Inferior parietal cortex (tissue), 1 donor: ENCODE results near the gene ZNF200.
"Not testable (repeated sequence)": the region's sequence is repeated elsewhere in the genome, so short reads cannot be mapped to it uniquely, and the experiment has no call there.

Source experiments
- DNase-seq: peaks from one replicate; pipeline ENCODE4 v3.0.0-alpha.2; 2016; ENCODE audit errors: extremely low spot score

ZNF200 gene

DNA sequence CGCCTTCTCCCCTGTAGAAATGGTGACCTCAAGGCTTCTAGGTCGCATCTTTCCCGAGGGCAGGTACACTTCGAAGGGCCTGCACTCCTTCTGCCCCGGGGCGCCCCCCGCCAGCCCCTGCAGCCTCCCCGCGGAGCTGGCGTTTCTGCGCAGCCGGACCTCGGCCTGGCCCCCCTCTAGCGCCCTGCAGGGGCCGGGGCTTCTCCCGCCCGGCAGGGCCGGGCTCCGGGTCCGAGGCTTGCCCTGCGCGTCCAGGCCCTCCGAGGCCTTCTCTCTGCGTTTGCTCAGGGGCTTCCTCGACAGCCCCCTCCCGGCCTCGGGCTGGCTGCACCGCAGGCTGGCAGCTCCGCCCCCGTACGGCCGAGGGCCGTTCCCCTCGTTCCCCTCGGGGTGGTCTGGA is 19.4 kb upstream of the ZNF200 start:
- DNase-seq = no peak

DNA sequence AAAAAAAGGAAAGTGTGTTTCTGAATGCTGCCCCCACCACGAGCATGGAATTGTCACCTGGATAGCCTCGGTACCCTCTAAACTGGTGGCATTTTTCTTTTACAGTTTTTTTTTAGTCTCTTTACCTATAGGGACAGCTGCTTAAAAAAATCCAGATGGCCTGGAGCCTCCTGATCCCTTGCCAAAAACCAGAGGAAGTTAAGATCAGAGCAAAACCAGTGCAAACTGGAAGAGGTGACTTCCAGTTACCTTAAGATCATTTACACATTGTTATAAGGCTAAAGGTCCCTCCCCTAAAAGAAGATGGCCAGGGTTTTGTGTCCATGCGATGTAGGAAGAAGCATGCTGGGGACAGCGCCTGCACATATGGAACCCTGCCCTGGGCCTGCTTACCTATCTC is 18.0 kb upstream of the ZNF200 start:
- no peak for DNase-seq

DNA sequence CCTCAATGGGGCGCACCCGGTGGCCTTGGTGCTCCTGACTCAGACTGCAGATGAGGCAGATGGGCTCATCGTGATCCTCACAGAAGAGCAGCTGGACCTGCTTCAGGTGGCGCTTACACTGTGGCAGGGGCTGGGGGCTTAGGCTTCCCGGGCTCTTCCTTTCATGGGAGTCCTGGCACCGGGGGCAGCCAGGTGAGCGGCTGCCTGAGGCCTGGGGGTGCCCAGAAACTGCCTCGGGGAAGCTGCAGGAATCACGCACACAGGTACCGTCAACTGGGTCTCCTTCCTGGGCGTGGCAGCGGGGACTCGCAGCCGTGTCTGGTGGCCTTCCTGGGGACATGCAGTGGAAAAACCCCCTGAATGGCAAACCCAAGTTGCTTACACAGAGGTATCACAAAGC is 14.5 kb upstream of the ZNF200 start:
- DNase-seq = no peak

DNA sequence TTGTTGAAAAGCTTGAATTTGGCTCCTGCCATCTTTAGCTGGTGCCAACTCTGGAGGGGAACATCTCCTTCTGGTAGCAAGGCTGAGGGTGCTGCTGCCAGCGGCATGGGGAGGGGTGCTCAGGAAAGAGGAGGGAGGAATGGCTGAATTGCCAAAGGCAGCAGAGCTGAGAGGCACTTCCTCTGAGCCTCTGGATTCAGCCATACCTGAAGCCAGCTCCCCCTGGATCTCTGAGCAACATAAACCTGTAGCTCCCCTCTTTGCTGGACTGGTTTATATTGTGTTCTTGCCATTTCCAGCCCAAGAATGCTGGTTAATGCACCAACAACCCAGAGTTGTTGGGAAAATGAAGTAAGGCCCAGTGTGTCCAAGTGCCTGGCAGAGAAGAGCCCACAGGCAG is 14.1 kb upstream of the ZNF200 start:
- no peak for DNase-seq

DNA sequence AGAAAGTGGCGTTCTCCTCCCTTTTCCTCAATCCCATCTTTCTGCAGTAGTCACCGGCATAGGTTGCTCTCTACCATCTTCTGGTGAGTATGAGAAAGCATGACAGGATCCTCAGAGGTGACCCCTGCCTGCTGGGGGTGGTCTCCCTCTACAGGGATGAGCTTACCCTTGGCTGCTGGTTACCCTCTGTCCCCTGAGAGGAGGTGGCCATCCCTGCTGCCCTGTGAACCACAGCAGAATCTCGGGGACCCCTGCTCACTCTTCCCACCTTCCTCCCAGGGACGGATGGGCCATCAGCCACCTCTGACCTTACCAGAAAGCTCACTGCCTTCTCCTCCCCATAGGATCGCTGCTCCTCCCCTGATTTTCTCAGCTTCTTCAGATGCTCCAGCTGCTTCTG is 13.6 kb upstream of the ZNF200 start:
- no peak for DNase-seq

DNA sequence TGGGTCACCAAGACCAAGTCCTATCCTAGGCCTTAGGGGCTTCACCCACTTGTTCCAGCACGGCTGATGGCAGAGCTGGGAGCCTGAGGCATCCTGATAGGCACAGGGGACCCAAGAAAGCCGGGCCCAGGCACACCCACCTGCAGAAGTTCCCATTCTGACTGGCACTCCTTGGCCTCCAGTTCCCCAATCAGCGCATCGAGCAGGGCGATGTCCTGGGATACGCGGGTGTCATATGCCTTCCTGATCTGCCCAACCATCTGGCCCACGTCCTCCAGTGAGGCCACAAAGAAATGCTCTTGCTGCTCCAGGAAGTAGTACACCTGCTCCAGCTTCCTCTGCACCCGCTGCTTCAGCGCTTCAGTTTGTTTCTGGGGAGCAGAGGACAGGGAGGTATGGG is 11.9 kb upstream of the ZNF200 start:
- DNase-seq = no peak

DNA sequence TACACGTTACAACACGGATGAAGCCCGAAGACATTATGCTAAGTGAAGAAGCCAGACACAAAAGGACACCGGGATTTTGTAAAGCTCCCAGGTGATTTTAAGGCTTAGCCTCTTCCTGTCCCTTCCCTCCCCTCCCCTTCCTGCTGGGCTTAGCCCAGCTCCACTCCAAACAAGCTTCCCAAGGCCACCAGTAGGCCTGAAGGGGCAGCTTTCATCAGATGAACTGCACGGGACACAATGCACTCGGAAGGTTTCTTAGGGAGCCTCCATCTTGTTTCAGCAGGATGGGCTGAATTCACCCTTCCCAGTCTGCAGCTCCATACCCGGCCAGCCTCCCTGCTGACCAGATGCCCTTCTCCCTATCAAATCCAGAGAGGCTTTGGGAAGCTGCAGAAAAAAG is 11.0 kb upstream of the ZNF200 start:
- no peak for DNase-seq

DNA sequence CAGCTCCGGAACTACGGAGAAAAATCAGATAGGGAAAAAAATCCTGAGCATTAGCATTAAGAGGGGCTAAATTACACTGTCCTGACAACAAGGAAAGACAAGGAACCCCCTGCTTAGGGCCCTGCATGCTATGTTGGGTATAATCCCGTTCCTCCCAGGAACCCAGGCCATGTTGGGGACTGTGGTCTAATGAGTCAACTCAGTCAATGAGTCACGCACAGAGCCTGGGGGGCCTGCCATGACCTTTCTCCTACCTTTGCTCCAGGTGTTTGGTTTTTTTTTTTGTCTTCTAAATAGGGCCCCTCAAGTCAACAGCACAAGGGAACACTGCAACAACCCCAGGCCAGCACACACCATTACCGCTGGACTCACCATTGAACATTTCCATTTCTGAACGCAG is 8.9 kb upstream of the ZNF200 start:
- DNase-seq = no peak

DNA sequence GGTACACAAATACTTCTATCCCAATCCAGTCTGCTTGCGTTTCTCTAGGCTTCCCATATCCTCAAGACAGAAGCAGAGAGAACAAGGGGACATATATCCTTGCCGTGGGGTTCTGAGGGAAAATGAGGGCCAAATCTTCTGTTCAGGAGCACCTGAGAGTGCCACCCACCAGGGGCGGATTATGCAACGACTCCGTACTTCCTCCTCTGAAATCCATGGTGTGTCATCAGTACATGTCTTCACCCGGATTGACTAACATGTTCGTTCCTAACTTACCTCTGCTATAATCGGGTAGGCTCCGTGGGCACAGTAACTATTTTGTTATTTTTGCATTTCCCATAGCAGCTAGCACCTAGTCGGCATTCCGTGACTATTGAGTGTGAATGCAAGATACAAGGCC is 7.8 kb upstream of the ZNF200 start:
- no peak for DNase-seq

DNA sequence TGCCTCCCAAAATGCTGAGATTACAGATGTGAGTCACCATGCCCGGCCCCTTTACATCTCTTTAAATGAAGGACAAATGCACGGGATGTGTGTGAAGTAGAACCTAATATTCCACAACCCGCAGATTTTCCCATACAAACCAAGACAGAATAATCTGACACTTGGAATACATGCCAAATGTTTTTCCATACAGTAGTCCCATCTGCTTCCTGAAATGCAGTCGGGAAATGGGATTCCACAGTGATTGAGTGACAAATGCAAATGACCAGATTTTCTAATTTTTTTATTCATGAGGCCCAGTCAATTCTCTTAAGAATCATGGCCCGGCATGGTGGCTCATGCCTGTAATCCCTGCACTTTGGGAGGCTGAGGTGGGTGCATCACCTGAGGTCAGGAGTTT is 6.8 kb upstream of the ZNF200 start:
- no peak for DNase-seq

DNA sequence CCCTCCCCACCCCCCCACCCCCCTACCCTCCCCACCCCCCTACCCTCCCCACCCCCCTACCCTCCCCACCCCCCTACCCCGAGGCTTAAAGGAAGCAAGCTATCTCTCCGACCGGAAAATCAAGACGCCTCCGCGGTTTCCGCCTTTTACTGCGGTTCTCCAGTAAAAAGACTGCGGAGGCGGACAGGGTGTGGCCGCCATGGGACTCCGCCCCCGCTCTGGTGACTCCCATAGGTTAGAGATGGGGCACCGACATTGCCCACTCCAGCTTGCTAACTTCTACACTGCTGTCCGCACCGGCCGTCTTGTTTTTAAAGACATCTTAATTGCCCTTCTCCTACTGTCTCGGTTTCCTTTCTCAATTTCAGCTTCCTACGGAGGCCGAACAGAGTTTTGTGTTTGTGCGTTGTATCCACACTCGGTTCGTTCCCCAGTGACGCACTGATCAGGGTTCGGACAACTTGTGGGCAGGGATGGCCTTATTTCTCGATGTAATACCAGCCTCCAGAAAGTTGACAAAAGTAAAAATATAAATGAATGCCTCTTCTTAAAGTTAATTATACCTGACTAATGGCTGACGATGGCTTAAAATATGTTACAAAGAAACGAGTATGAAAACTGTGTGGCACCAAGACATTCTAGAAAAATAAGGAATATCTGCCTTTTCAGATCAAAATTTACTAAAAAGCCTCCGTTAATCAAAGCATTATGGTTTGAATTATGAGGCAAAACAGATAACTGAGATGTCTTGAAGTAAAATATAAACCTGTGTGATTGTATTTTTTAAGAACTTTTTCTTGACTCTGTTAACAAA is 1.1 kb upstream of the ZNF200 start:
- DNase-seq = no peak

DNA sequence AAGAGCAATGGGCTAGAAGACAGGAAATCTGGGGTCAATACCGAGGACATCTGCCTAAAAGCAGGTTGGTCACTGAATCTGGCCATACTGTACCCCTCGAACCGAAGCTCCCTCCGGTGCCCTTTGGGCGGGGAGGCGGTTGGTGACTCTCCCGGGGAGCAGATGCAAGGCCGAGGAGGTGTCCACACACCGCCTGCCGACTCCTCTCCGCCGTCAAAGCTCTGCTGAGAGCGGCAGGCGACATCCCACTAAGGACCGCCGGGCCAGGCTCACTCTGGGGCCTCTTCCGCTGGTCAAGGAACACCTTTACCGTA is 458 bp downstream of the ZNF200 start:
- no peak for DNase-seq

DNA sequence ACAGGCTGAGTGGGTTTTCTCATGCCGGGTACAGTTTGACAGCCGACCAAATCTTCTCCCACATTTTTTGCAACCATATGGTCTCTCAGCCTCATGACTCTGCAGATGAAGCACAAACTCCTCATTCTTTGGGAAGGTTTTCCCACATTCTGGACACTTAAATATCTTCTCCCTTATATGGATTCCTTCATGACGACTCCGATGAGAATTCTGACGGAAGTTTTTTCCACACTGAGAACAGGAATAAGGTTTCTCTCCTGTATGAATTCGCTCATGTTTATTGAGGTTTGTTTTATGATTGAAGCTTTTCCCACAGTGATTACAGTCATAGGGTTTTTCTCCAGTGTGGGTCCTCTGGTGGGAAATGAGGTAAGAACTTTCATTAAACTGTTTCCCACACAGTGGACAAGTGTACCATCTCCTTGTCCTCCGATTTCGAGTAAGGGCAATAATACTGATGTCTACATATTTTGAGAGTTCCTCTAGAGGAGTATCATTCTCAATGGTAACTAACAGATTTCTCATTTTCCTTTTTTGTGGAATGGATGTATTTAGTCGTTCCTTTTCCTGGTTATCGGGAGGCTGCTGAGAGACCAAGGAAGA is 10.9 kb downstream of the ZNF200 start:
- no peak for DNase-seq

DNA sequence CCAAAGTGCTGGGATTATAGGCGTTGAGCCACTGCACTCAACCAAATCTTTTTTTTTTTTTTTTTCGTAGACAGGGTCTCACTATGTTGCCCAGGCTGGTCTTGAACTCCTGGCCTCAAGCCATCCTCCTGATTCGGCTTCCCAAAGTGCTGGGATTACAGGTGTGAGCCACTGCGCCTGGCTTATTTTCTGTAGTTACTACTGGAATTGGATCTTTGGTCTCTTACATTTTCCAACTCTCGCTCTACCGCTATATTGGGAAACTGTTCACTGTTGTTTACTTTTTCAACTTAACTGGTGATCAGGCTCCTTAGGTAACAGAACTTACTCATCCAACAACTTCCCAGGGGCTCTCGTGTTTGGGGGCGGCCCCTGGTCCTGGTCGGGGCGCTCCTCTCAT is 14.1 kb downstream of the ZNF200 start:
- DNase-seq = no peak

DNA sequence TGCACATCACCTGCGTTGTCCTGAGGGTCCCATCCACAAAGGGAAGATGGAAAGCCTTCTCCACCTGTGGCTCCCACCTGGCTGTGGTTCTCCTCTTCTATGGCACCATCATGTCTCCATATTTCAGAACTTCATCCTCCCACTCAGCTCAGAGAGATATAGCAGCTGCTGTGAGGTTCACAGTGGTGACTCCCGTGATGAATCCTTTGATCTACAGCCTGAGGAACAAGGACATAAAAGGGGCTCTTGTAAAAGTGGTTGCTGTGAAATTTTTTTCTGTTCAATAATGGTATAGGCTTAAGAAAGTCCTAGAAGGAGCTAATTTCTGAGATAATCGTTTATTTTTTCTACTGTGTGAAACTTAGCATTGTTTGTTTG is 18.7 kb downstream of the ZNF200 start:
- no peak for DNase-seq

DNA sequence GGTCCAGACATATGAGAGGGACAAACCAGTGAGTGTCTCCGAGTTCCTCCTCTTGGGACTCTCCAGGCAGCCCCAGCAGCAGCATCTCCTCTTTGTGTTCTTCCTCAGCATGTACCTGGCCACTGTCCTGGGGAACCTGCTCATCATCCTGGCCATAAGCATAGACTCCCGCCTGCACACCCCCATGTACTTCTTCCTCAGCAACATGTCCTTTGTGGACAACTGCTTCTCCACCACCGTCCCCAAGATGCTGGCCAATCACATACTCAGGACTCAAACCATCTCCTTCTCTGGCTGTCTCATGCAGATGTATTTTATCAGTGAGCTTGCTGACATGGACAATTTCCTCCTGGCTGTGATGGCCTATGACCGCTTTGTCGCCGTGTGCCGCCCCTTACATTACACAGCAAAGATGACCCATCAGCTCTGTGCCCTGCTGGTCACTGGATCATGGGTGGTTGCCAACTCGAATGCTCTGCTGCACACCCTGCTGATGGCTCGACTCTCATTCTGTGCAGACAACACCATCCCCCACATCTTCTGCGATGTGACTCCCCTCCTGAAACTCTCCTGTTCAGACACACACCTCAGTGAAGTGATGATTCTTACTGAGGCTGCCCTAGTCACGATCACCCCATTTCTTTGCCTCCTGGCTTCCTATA is 19.2 kb downstream of the ZNF200 start:
- no peak for DNase-seq

DNA sequence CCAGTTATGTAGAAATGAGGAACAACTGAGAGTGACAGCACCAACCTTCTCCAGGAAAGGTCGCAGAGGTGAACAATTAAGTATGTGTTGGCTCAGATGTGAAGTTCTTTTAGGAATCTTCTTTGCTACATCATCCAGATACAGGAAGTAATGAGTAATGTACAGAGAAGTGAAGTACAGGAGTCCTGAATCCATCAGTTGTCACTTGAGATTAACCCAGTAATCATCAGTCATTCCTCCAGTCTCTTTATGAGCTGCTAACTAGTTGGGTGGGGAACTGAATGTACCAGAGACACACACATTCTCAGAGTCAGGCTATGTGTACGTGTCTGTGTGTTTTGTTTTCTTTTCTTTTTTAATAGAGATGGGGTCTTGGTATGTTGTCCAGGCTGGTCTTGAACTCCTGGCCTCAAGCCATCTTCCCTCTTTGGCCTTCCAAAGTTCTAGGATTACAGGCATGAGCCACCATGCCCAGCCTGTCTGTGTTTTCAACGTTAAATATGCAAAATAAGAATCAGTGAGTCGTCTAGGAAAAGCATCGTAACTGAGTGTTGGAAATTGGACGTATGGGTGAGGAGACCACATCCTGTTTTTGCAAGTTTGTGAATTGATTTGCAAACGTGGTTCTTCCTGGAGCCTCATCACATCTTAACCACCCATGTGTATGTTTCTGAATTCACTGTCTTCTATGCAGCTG is 19.9 kb downstream of the ZNF200 start:
- no peak for DNase-seq

DNA sequence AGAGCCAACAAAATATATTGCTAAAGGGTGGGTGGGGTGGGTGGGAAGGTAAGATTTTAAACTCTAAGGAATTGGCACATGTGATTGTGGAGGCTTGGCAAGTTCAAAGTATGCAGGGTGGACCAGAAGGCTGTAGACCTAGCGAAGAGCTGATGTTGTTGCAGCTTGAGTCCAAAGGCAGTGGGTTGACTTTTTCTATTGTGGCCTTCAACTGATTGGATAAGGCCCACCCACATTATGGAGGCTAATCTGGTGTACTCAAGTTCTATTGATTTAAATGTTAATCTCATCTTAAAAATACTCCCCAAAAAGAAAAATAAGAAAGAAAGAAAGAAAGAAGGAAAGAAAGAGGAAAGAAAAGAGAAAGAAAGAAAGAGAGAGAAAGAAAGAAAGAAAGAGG is 22.4 kb downstream of the ZNF200 start:
- DNase-seq = no peak

DNA sequence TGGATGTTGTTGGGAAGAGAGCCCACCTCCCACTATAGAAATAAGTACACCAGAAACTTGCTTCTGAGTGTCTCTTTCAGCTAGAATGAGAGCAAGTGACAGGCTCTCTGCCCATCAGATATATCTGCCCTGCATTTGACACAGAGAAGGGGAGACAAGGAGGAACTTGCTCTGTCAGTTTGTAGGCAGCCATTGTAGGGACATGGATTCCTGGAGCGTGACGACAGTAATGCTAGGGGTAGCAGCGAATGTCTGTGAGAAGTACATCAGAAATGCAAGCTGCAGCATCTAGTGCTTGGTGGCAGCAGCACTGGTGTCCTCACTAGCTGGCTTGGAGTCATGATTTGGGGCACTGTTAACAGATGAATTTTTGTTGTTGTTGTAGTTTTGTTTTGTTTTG is 23.0 kb downstream of the ZNF200 start:
- DNase-seq = no peak

DNA sequence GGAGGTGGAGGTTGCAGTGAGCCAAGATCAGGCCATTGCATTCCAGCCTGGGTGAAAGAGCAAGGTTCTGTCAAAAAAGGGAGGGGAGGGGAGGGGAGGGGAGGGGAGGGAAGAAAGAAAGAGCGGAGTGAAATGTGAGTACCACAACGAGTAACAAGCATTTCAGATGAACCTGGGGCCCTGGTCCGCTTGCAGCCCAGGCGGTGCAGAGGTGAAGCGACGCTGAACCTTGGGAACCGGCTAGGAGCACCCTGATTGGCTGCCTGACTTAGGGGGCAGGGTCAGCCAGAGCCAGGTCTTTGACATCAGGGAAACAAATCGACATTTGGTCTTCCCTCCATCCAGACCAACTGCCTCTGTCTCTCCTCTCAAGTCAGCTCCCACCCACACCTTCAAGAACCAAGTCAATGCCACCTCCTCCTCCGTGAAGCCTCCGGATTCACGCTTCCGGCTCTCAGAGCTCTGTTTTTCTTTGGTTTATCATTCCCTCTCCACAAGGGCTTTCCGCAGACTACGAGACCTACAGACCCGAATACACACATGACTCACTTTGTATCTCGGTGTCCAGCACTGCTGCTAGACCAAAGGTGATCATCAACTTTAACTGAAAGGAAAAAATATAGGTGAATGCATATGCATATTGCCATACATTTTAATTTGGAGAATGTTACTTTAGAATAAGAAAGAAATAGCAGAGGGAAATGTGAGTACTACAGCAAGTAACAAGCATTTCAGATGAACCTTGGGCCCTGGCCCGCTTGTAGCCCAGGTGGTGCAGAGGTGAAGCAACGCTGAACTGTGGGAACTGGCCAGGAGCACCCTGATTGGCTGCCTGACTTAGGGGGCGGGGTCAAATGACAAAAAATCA is 27.6 kb downstream of the ZNF200 start:
- no peak for DNase-seq

DNA sequence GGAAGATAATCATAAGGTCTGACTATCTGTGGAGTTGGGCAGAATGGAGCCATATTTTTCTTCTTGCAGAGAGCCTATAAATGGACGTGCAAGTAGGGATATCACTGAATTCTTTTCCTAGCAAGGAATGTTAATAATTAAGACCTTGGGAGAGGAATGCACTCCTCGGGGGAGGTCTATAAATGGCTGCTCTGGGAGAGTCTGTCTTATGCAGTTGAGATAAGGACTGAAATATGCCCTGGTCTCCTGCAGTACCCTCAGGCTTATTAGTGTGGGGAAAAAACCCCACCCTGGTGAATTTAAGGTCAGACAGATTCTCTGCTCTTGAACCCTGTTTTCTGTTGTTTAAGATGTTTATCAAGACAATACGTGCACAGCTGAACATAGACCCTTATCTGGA is 29.0 kb downstream of the ZNF200 start:
- DNase-seq = not testable (repeated sequence)
